HepG2 (cell line): Measurements from ENCODE around the gene SMCHD1. TPM values are rescaled to one million over a fixed set of nuclear protein-coding genes. Genes with fewer than 3 reads are reported as not detected.

Experiments used
- HOXA3 ChIP-seq: sonication (generic); formaldehyde crosslinking; IDR thresholded peaks from 2 replicates; pipeline ENCODE4 v1.5.0; 2020; ENCODE audit warnings: missing genetic modification reagents
- IRF9 ChIP-seq: sonication (generic); formaldehyde crosslinking; IDR thresholded peaks from 2 replicates; pipeline ENCODE4 v1.8.0; 2022; ENCODE audit warnings: missing genetic modification reagents, mild to moderate bottlenecking, borderline replicate concordance
- KDM1A ChIP-seq: IDR thresholded peaks from 2 replicates; pipeline ENCODE4 v1.6.1; 2016; ENCODE audit warnings: missing compliant biosample characterization
- MIER2 ChIP-seq: IDR thresholded peaks from 2 replicates; pipeline ENCODE4 v1.6.1; 2016; ENCODE audit warnings: missing biosample characterization, missing genetic modification reagents
- NKX3-1 ChIP-seq: sonication (generic); formaldehyde crosslinking; IDR thresholded peaks from 2 replicates; pipeline ENCODE4 v1.5.0; 2020; ENCODE audit warnings: missing genetic modification reagents
- PAF1 ChIP-seq: IDR thresholded peaks from 2 replicates; pipeline ENCODE4 v1.6.1; 2016; ENCODE audit warnings: missing genetic modification reagents, missing compliant biosample characterization
- SKIL ChIP-seq: sonication (generic); formaldehyde crosslinking; IDR thresholded peaks from 2 replicates; pipeline ENCODE4 v1.8.0; 2022; ENCODE audit warnings: missing genetic modification reagents, mild to moderate bottlenecking, moderate library complexity, borderline replicate concordance
- TAF15 ChIP-seq: fragments of 200-400 bp; formaldehyde crosslinking; IDR thresholded peaks from one replicate; pipeline ENCODE4 v1.6.1; 2018; ENCODE audit warnings: mild to moderate bottlenecking, low read depth, low read length; ENCODE audit not compliant: poor library complexity, severe bottlenecking
- TMF1 ChIP-seq: sonication (generic); formaldehyde crosslinking; IDR thresholded peaks from 2 replicates; pipeline ENCODE4 v1.8.1; 2022; ENCODE audit warnings: low read depth, missing genetic modification reagents
- ZBTB1 ChIP-seq: sonication (generic); formaldehyde crosslinking; IDR thresholded peaks from 2 replicates; pipeline ENCODE4 v1.4.0; 2020; ENCODE audit warnings: missing genetic modification reagents, borderline replicate concordance
- ZEB1 ChIP-seq: IDR thresholded peaks from 2 replicates; pipeline ENCODE4 v1.6.1; 2012; ENCODE audit warnings: mild to moderate bottlenecking, low read depth, inconsistent platforms; ENCODE audit not compliant: insufficient replicate concordance
- ZNF564 ChIP-seq: sonication (generic); formaldehyde crosslinking; IDR thresholded peaks from 2 replicates; pipeline ENCODE4 v1.8.1; 2023; ENCODE audit warnings: mild to moderate bottlenecking, missing genetic modification reagents
- polyA plus RNA-seq, 8 experiments: library from polyadenylated mRNA; depleted of rRNA in 3 of 8; stranded (reverse) in 7 of 8; unstranded in 1 of 8; fragments of >200 nt; fragmentation: Illumina TruSeq in 4 of 8; extraction: Trizol in 4 of 8; gene quantifications; 2 replicates each; pipeline versions ENCODE4 v1.2.1 to v1.2.3, GENCODE V29; 2011 to 2016; ENCODE audit warnings: low read depth in 4 of 8, missing spikeins in 1 of 8, mixed read lengths in 1 of 8; ENCODE audit not compliant: insufficient read depth in 1 of 8
- total RNA-seq, 5 experiments: library from RNA; depleted of rRNA; stranded (reverse); fragments of >200 nt; fragmentation: Illumina TruSeq; extraction: Trizol; gene quantifications; 2 replicates each; pipeline ENCODE4 v1.2.3, GENCODE V29; 2016; ENCODE audit warnings: low read depth in 1 of 5
- TF ChIP-seq, protein P1 (sequence below): sonication (generic); formaldehyde crosslinking; IDR thresholded peaks from 2 replicates; pipeline ENCODE4 v1.4.0; 2020; ENCODE audit warnings: mild to moderate bottlenecking, missing genetic modification reagents
- TF ChIP-seq, protein P2 (sequence below): sonication (generic); formaldehyde crosslinking; IDR thresholded peaks from 2 replicates; pipeline ENCODE4 v1.5.0; 2020; ENCODE audit warnings: missing genetic modification reagents, mild to moderate bottlenecking, borderline replicate concordance
- TF ChIP-seq, protein P3 (sequence below): sonication (generic); formaldehyde crosslinking; IDR thresholded peaks from 2 replicates; pipeline ENCODE4 v1.9.0; 2021; ENCODE audit warnings: missing genetic modification reagents, borderline replicate concordance

Gene SMCHD1
- total and polyA plus RNA-seq, 2 of the 13 experiments (the other 11 are each of a cell fraction or from before 2014, with no cell fraction given): 21.4 to 93.6 TPM

- TF ChIP-seq, protein P1, sequence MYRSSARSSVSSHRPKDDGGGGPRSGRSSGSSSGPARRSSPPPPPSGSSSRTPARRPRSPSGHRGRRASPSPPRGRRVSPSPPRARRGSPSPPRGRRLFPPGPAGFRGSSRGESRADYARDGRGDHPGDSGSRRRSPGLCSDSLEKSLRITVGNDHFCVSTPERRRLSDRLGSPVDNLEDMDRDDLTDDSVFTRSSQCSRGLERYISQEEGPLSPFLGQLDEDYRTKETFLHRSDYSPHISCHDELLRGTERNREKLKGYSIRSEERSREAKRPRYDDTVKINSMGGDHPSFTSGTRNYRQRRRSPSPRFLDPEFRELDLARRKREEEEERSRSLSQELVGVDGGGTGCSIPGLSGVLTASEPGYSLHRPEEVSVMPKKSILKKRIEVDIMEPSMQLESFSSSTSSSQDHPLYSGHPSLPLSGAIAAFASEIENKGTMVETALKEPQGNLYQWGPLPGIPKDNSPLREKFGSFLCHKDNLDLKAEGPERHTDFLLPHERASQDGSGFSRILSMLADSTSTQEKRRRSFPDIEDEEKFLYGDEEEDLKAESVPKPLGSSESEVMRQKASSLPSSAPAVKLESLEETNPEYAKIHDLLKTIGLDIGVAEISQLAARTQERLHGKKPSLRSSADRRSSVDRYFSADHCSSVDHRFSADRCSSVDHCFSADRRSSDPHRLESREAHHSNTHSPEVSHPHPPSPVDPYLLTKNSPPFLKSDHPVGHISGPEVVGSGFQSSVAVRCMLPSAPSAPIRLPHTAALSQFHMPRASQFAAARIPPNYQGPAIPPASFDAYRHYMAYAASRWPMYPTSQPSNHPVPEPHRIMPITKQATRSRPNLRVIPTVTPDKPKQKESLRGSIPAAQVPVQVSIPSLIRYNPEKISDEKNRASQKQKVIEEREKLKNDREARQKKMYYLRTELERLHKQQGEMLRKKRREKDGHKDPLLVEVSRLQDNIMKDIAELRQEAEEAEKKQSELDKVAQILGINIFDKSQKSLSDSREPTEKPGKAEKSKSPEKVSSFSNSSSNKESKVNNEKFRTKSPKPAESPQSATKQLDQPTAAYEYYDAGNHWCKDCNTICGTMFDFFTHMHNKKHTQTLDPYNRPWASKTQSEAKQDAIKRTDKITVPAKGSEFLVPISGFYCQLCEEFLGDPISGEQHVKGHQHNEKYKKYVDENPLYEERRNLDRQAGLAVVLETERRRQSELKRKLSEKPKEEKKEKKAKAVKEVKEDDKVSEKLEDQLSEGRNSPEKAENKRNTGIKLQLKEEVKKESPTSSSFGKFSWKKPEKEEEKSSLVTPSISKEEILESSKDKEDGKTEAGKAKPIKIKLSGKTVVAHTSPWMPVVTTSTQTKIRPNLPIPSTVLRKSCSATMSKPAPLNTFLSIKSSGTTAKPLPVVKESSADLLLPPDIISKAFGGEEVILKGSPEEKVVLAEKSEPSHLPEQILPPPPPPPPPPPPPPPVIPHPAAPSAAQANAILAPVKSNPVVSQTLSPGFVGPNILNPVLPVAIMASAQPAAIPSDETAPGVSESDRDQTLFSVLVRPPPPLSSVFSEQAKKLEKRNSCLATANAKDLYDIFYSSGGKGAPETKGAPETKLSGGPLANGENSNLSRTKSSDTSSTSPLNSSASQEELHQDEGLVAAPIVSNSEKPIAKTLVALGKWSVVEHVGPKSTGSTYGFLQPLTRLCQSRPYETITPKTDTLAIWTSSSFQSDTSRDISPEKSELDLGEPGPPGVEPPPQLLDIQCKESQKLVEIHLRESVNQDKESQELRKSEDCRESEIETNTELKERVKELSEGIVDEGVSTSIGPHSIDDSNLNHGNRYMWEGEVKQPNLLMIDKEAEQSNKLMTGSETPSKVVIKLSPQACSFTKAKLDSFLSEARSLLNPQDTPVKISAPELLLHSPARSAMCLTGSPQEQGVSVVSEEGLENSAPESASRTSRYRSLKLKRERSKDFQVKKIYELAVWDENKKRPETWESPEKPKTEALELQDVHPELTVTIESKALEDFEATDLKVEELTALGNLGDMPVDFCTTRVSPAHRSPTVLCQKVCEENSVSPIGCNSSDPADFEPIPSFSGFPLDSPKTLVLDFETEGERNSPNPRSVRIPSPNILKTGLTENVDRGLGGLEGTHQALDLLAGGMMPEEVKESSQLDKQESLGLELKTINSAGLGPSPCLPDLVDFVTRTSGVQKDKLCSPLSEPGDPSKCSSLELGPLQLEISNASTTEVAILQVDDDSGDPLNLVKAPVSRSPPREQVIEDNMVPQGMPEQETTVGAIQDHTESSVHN (CRISPR knock-in tag): no peak
- TF ChIP-seq, protein P2, sequence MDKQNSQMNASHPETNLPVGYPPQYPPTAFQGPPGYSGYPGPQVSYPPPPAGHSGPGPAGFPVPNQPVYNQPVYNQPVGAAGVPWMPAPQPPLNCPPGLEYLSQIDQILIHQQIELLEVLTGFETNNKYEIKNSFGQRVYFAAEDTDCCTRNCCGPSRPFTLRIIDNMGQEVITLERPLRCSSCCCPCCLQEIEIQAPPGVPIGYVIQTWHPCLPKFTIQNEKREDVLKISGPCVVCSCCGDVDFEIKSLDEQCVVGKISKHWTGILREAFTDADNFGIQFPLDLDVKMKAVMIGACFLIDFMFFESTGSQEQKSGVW (CRISPR knock-in tag): no peak
- TF ChIP-seq PAF1 (CRISPR knock-in tag) (no peak), NKX3-1 (CRISPR knock-in tag) (no peak), SKIL (no peak), KDM1A (CRISPR knock-in tag) (no peak), HOXA3 (peak; percentile 9), TMF1 (CRISPR knock-in tag) (peak; percentile 5; the same call in 1 of the 2 replicates), ZEB1 (no peak), TAF15 (peak; percentile 6), MIER2 (no peak), IRF9 (no peak), ZNF564 (CRISPR knock-in tag) (no peak), ZBTB1 (CRISPR knock-in tag) (no peak)
- TF ChIP-seq, protein P3, sequence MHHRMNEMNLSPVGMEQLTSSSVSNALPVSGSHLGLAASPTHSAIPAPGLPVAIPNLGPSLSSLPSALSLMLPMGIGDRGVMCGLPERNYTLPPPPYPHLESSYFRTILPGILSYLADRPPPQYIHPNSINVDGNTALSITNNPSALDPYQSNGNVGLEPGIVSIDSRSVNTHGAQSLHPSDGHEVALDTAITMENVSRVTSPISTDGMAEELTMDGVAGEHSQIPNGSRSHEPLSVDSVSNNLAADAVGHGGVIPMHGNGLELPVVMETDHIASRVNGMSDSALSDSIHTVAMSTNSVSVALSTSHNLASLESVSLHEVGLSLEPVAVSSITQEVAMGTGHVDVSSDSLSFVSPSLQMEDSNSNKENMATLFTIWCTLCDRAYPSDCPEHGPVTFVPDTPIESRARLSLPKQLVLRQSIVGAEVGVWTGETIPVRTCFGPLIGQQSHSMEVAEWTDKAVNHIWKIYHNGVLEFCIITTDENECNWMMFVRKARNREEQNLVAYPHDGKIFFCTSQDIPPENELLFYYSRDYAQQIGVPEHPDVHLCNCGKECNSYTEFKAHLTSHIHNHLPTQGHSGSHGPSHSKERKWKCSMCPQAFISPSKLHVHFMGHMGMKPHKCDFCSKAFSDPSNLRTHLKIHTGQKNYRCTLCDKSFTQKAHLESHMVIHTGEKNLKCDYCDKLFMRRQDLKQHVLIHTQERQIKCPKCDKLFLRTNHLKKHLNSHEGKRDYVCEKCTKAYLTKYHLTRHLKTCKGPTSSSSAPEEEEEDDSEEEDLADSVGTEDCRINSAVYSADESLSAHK (CRISPR knock-in tag): no peak
Measured at GRCh38 chr18:2655954-2656236, 369 bp downstream of the SMCHD1 start (continued).
